A673 (cell line): ENCODE data around the gene SDK1.

Experiments used
- EZH2 ChIP-seq: fragments of 200-600 bp; sonication (generic); IDR thresholded peaks from 2 replicates; pipeline ENCODE4 v1.6.1; 2017; ENCODE audit warnings: borderline replicate concordance, low read depth, mild to moderate bottlenecking, mixed read lengths, antibody characterized with exemption, low read length; ENCODE audit not compliant: poor library complexity, severe bottlenecking
- TF ChIP-seq, protein P1 (sequence below): fragments of 300-800, 200-600 bp; sonication (generic); conservative IDR thresholded peaks from 2 replicates; pipeline ENCODE4 v1.5.1; 2017; ENCODE audit warnings: low read depth, mild to moderate bottlenecking, antibody characterized with exemption, low read length, moderate library complexity, mixed read lengths

GRCh38 chr7:4149236-4149635, 848.2 kb downstream of the SDK1 start:
- TF ChIP-seq, protein P1, sequence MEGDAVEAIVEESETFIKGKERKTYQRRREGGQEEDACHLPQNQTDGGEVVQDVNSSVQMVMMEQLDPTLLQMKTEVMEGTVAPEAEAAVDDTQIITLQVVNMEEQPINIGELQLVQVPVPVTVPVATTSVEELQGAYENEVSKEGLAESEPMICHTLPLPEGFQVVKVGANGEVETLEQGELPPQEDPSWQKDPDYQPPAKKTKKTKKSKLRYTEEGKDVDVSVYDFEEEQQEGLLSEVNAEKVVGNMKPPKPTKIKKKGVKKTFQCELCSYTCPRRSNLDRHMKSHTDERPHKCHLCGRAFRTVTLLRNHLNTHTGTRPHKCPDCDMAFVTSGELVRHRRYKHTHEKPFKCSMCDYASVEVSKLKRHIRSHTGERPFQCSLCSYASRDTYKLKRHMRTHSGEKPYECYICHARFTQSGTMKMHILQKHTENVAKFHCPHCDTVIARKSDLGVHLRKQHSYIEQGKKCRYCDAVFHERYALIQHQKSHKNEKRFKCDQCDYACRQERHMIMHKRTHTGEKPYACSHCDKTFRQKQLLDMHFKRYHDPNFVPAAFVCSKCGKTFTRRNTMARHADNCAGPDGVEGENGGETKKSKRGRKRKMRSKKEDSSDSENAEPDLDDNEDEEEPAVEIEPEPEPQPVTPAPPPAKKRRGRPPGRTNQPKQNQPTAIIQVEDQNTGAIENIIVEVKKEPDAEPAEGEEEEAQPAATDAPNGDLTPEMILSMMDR, result no peak
- no peak for TF ChIP-seq EZH2
